ENCODE measurements around the gene SERINC1. TPM values are rescaled to one million over a fixed set of nuclear protein-coding genes. Genes with fewer than 3 reads are reported as not detected.
A peak's percentile ranks its signal among the peaks of the same experiment; 100 is the strongest.

The SERINC1 gene
- total and polyA plus RNA-seq, 9 of the 15 experiments (the other 6 are each of a cell fraction or from before 2014, with no cell fraction given): 28.8 to 64.6 (median 39.7) TPM

- TF ChIP-seq RERE (CRISPR knock-in tag; IDR thresholded peaks at IDR 0.05; ENCODE audit: borderline replicate concordance) (no peak), DPF2 (IDR thresholded peaks at IDR 0.05) (peak; percentile 53; the same call in 1 of the 2 replicates), ZNF174 (CRISPR knock-in tag; IDR thresholded peaks at IDR 0.05) (no peak), CBFA2T2 (conservative IDR thresholded peaks at IDR 0.05) (no peak), TEAD1 (CRISPR knock-in tag; IDR thresholded peaks at IDR 0.05) (no peak), ZNF280A (IDR thresholded peaks at IDR 0.05; ENCODE audit: low read depth, partially characterized antibody) (no peak), LEF1 (IDR thresholded peaks at IDR 0.05) (no peak), POLR2AphosphoS5 (IDR thresholded peaks at IDR 0.05; ENCODE audit: control insufficient read depth, insufficient read depth, low read depth, low read length) (no peak), ZNF639 (CRISPR knock-in tag; conservative IDR thresholded peaks at IDR 0.05 in 1 of 2, IDR thresholded peaks at IDR 0.05 in 1 of 2) (0 out of 4 replicates have a peak, but pooled peaks of 1 of the 2 experiments have one; percentile 21), PATZ1 (CRISPR knock-in tag; IDR thresholded peaks at IDR 0.05; ENCODE audit: borderline replicate concordance) (no peak), ELK1 (CRISPR knock-in tag; IDR thresholded peaks at IDR 0.05) (no peak), CREB5 (CRISPR knock-in tag; IDR thresholded peaks at IDR 0.05) (no peak)
Measured at GRCh38 chr6:122484760-122485159, 13.2 kb upstream of the SERINC1 start (continued).
